Measurements from ENCODE around the gene LARGE1.
A peak's percentile ranks its signal among the peaks of the same experiment; 100 is the strongest.

LARGE1 gene

GRCh38 chr22:33803371-33804282, 116.6 kb downstream of the LARGE1 start:
- DNase-seq (ENCODE audit: low read depth): peak; percentile 97
- TF ChIP-seq CTCF (conservative IDR thresholded peaks at IDR 0.05; ENCODE audit: low read length): no peak
- no peak overlapping the region for H3K4me3 ChIP-seq (ENCODE audit: low read length)

DNA sequence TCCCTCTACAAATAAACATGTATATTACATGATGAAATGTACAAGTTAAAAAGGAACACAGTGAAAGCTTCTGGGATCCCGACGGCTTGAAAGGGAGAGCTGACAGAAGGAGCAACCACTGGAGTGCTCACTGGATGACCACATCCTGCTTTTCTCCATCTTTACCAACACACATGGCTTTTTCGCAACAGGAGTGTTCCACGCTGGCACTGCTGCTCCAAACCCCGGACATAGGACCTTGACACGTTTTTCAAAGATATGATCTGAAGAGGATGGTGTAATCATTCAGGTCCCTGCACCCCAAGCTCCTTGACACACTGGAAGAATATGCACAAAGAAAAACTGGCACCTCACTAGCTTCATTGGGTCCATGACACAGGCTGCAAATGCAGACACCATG, 121.9 kb downstream of the LARGE1 start:
- no peak for TF ChIP-seq CTCF (conservative IDR thresholded peaks at IDR 0.05; ENCODE audit: low read length)
- peak; percentile 16 for DNase-seq (ENCODE audit: low read depth)
- H3K4me3 ChIP-seq (ENCODE audit: low read length): no peak overlapping the region

DNA sequence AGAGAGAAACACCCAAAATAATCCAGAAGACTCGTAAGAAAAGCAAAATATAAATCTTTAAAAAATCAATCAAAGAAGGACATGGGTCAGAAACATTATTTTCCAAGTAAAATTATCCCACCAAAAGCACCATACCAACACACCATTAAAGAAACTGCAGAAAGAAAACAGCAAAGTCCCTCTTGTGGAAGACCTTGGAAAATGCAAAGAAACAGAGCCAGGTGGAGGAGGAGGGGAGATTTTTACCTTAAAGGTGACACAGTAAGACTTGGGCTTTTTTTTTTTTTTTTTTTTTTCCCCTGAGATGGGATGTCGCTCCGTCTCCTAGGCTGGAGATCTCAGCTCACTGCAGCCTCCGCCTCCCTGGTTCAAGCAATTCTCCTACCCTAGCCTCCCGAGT, 123.8 kb downstream of the LARGE1 start:
- no peak for DNase-seq (ENCODE audit: low read depth)
- TF ChIP-seq CTCF (conservative IDR thresholded peaks at IDR 0.05; ENCODE audit: low read length): no peak
- H3K4me3 ChIP-seq (ENCODE audit: low read length): no peak overlapping the region

DNA sequence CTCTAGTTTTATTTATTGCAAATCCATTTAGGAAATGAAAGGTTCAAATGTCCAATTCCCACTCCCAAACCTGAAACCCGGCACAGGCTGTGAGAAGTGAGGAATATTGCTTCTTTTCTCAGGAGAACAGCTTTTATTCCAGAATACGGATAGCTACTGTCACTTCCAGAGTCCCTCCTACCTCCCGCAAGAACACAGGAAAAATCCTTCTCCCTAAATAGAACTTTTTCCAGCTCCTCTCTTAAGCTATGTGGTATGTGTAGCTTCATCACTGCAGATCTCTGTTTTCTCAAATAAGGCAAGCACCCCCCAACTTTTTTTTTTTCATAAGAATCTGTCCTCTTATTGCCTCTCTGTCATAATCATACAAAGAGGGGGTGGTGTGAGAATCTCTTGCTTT, 126.8 kb downstream of the LARGE1 start:
- H3K4me3 ChIP-seq (ENCODE audit: low read length): no peak overlapping the region
- DNase-seq (ENCODE audit: low read depth): no peak
- TF ChIP-seq CTCF (conservative IDR thresholded peaks at IDR 0.05; ENCODE audit: low read length): no peak

- no peak overlapping the region for H3K4me3 ChIP-seq (ENCODE audit: low read length)
- no peak for TF ChIP-seq CTCF (conservative IDR thresholded peaks at IDR 0.05; ENCODE audit: low read length)
- DNase-seq (ENCODE audit: low read depth): peak; percentile 40
These were observed 127.4 kb downstream of the LARGE1 start for GRCh38 chr22:33792832-33793231.

GRCh38 chr22:33789690-33790253, 130.5 kb downstream of the LARGE1 start:
- no peak for TF ChIP-seq CTCF (conservative IDR thresholded peaks at IDR 0.05; ENCODE audit: low read length)
- no peak overlapping the region for H3K4me3 ChIP-seq (ENCODE audit: low read length)
- DNase-seq (ENCODE audit: low read depth): no peak

- no peak for DNase-seq (ENCODE audit: low read depth)
- H3K4me3 ChIP-seq (ENCODE audit: low read length): no peak overlapping the region
- TF ChIP-seq CTCF (conservative IDR thresholded peaks at IDR 0.05; ENCODE audit: low read length): no peak
These were observed 131.3 kb downstream of the LARGE1 start for GRCh38 chr22:33788927-33789326.
